ENCODE measurements around the gene MUC2. TPM values are rescaled to one million over a fixed set of nuclear protein-coding genes. Genes with fewer than 3 reads are reported as not detected.

The MUC2 gene
- polyA plus RNA-seq, 4 donors, result 3.0 to 239 (median 30.8) TPM

- DNase-seq (no peak), FAIRE-seq (no peak)
- H3K9me3 ChIP-seq (ENCODE audit: control insufficient read depth in 2 of 2, insufficient read depth in 1 of 2, low read depth in 1 of 2, low read length in 1 of 2), result no peaks in the 10 kb centered on the region
- no peak overlapping the region for H3K4me3 ChIP-seq (ENCODE audit: low read depth in 1 of 3, low read length in 3 of 3)
- H3K4me1 ChIP-seq (ENCODE audit: control insufficient read depth in 3 of 3, insufficient read depth in 2 of 3, low read depth in 1 of 3, low read length in 2 of 3), result no peaks in the 10 kb centered on the region
- 59 to 73% (median 65%) methylated on average over 27 of the region's 27 CpGs for WGBS, 3 donors
- no peak overlapping the region for H3K27ac ChIP-seq (ENCODE audit: low read depth in 1 of 3, low read length in 2 of 3)
- no peaks in the 10 kb centered on the region for H3K27me3 ChIP-seq (ENCODE audit: control insufficient read depth in 3 of 3, insufficient read depth in 3 of 3, low read length in 3 of 3)
- H3K36me3 ChIP-seq (ENCODE audit: control insufficient read depth in 3 of 3, insufficient read depth in 2 of 3, low read depth in 1 of 3, low read length in 3 of 3), result no peaks in the 10 kb centered on the region
Observed at GRCh38 chr11:1120532-1121330, 46.1 kb downstream of the MUC2 start.

GRCh38 chr11:1121331-1121812 lies 46.7 kb downstream of the MUC2 start:
- H3K4me1 ChIP-seq (ENCODE audit: control insufficient read depth in 3 of 3, insufficient read depth in 2 of 3, low read depth in 1 of 3, low read length in 2 of 3), result no peaks in the 10 kb centered on the region
- 79 to 88% (median 86%) methylated on average over 17 to 19 of the region's 19 CpGs for WGBS, 3 donors
- no peaks in the 10 kb centered on the region for H3K27me3 ChIP-seq (ENCODE audit: control insufficient read depth in 3 of 3, insufficient read depth in 3 of 3, low read length in 3 of 3)
- no peaks in the 10 kb centered on the region for H3K36me3 ChIP-seq (ENCODE audit: control insufficient read depth in 3 of 3, insufficient read depth in 2 of 3, low read depth in 1 of 3, low read length in 3 of 3)
- H3K9me3 ChIP-seq (ENCODE audit: control insufficient read depth in 2 of 2, insufficient read depth in 1 of 2, low read depth in 1 of 2, low read length in 1 of 2), result no peaks in the 10 kb centered on the region
- no peak overlapping the region for H3K4me3 ChIP-seq (ENCODE audit: low read depth in 1 of 3, low read length in 3 of 3)
- H3K27ac ChIP-seq (ENCODE audit: low read depth in 1 of 3, low read length in 2 of 3), result no peak overlapping the region
- no peak for DNase-seq
- no peak for FAIRE-seq

GRCh38 chr11:1121813-1122663 lies 47.4 kb downstream of the MUC2 start:
- no peak overlapping the region for H3K4me3 ChIP-seq (ENCODE audit: low read depth in 1 of 3, low read length in 3 of 3)
- no peak overlapping the region for H3K27ac ChIP-seq (ENCODE audit: low read depth in 1 of 3, low read length in 2 of 3)
- no peak for DNase-seq
- no peaks in the 10 kb centered on the region for H3K27me3 ChIP-seq (ENCODE audit: control insufficient read depth in 3 of 3, insufficient read depth in 3 of 3, low read length in 3 of 3)
- no peak for FAIRE-seq
- H3K9me3 ChIP-seq (ENCODE audit: control insufficient read depth in 2 of 2, insufficient read depth in 1 of 2, low read depth in 1 of 2, low read length in 1 of 2), result no peaks in the 10 kb centered on the region
- 60 to 66% (median 64%) methylated on average over 26 to 28 of the region's 28 CpGs for WGBS, 3 donors
- no peaks in the 10 kb centered on the region for H3K36me3 ChIP-seq (ENCODE audit: control insufficient read depth in 3 of 3, insufficient read depth in 2 of 3, low read depth in 1 of 3, low read length in 3 of 3)
- no peaks in the 10 kb centered on the region for H3K4me1 ChIP-seq (ENCODE audit: control insufficient read depth in 3 of 3, insufficient read depth in 2 of 3, low read depth in 1 of 3, low read length in 2 of 3)

- Histone ChIP-seq H3K27me3 (ENCODE audit: control insufficient read depth in 3 of 3, insufficient read depth in 3 of 3, low read length in 3 of 3) (no peaks in the 10 kb centered on the region), H3K9me3 (ENCODE audit: control insufficient read depth in 2 of 2, insufficient read depth in 1 of 2, low read depth in 1 of 2, low read length in 1 of 2) (no peaks in the 10 kb centered on the region), H3K4me1 (ENCODE audit: control insufficient read depth in 3 of 3, insufficient read depth in 2 of 3, low read depth in 1 of 3, low read length in 2 of 3) (peaks cover 0 to 1% (median 0%) of the 10 kb centered on the region in 3 donors), H3K36me3 (ENCODE audit: control insufficient read depth in 3 of 3, insufficient read depth in 2 of 3, low read depth in 1 of 3, low read length in 3 of 3) (no peaks in the 10 kb centered on the region), H3K27ac (ENCODE audit: low read depth in 1 of 3, low read length in 2 of 3) (no peak overlapping the region), H3K4me3 (ENCODE audit: low read depth in 1 of 3, low read length in 3 of 3) (no peak overlapping the region)
- no peak for FAIRE-seq
- DNase-seq, result no peak
- WGBS, 3 donors, result 70 to 72% (median 71%) methylated on average over 7 of the region's 7 CpGs
Observed at GRCh38 chr11:1122664-1123002, 48.0 kb downstream of the MUC2 start.

- no peak overlapping the region for H3K4me3 ChIP-seq (ENCODE audit: low read depth in 1 of 3, low read length in 3 of 3)
- DNase-seq (no peak), FAIRE-seq (no peak)
- no peaks in the 10 kb centered on the region for H3K27me3 ChIP-seq (ENCODE audit: control insufficient read depth in 3 of 3, insufficient read depth in 3 of 3, low read length in 3 of 3)
- H3K36me3 ChIP-seq (ENCODE audit: control insufficient read depth in 3 of 3, insufficient read depth in 2 of 3, low read depth in 1 of 3, low read length in 3 of 3), result no peaks in the 10 kb centered on the region
- WGBS, 3 donors, result 67 to 91% (median 77%) methylated on average over 1 of the region's 1 CpG
- H3K4me1 ChIP-seq (ENCODE audit: control insufficient read depth in 3 of 3, insufficient read depth in 2 of 3, low read depth in 1 of 3, low read length in 2 of 3), result peaks cover 0 to 5% (median 0%) of the 10 kb centered on the region in 3 donors
- H3K9me3 ChIP-seq (ENCODE audit: control insufficient read depth in 2 of 2, insufficient read depth in 1 of 2, low read depth in 1 of 2, low read length in 1 of 2), result no peaks in the 10 kb centered on the region
- H3K27ac ChIP-seq (ENCODE audit: low read depth in 1 of 3, low read length in 2 of 3), result no peak overlapping the region
Observed at GRCh38 chr11:1123970-1124369, 49.3 kb downstream of the MUC2 start.

Other genes with a start within 250 kb of the MUC2 start
- 10 to 100 TPM; 38.7 to 88.8 (median 65.2) TPM for gene CRACR2B, start 247.0 kb upstream of the MUC2 start, polyA plus RNA-seq
- 100 to 1,000 TPM; 187 to 359 (median 284) TPM for gene CD151, start 241.9 kb upstream of the MUC2 start, polyA plus RNA-seq
- 100 to 1,000 TPM in 3 of 4 donors, 10 to 100 TPM in 1; 82.9 to 140 (median 132) TPM for gene POLR2L, start 232.3 kb upstream of the MUC2 start, polyA plus RNA-seq
- gene TSPAN4, start 232.0 kb upstream of the MUC2 start, polyA plus RNA-seq, result 10 to 100 TPM in 2 of 4 donors, 1 to 10 TPM in 2; 5.1 to 53.3 (median 10.2) TPM
- 10 to 100 TPM; 13.6 to 94.4 (median 42.1) TPM for gene CHID1, start 164.1 kb upstream of the MUC2 start, polyA plus RNA-seq
- gene AP2A2, start 149.0 kb upstream of the MUC2 start, polyA plus RNA-seq, result 10 to 100 TPM; 30.5 to 67.3 (median 45.0) TPM
- gene MUC6, start 38.2 kb upstream of the MUC2 start, polyA plus RNA-seq, result under 1 TPM in 3 of 4 donors, not detected in 1; 0.09 to 0.34 (median 0.22) TPM
- gene MUC5AC, start 83.1 kb downstream of the MUC2 start, polyA plus RNA-seq, result under 1 TPM in 2 of 4 donors, not detected in 2; 0.06 to 0.13 TPM
- 1 to 10 TPM in 1 of 4 donors, under 1 TPM in 1, not detected in 2; 0.04 to 2.4 TPM for gene MUC5B, start 148.2 kb downstream of the MUC2 start, polyA plus RNA-seq
- 10 to 100 TPM; 33.1 to 57.0 (median 41.0) TPM for gene TOLLIP, start 234.8 kb downstream of the MUC2 start, polyA plus RNA-seq

Data from small intestine (tissue), 7 donors.